C4-2B (cell line): ENCODE data around the gene NSMCE4A.

ENCODE experiments used
- H3K27ac ChIP-seq: fragments of 450-650 bp; 2 replicates; pipeline ENCODE4 v1.5.1; 2017
- ZFX ChIP-seq: fragments of 450-650 bp; IDR thresholded peaks from 2 replicates; pipeline ENCODE4 v1.6.1; 2017
- TF ChIP-seq, protein P1 (sequence below): fragments of 450-650 bp; conservative IDR thresholded peaks from 2 replicates; pipeline ENCODE4 v1.5.1; 2017; ENCODE audit warnings: mild to moderate bottlenecking

NSMCE4A gene

DNA sequence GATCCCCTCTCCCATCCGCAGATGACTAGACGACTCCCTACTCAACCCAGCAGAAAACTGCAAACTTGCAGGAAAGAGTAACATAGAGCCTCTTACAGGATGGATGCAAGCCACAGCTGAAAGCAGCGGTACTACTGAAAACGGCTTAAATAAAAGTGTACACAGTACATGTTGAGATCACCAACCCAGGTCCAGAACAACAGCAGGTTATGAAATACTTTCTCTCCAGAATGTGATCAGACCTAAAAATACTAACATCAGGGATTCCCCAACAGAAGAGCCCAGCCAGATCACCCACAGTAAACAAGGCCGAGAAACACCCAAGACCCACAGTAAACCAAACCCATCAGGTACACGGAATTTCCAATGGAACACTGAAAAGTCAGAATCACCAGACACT lies 60.4 kb downstream of the NSMCE4A start:
- TF ChIP-seq ZFX, result no peak
- TF ChIP-seq, protein P1, sequence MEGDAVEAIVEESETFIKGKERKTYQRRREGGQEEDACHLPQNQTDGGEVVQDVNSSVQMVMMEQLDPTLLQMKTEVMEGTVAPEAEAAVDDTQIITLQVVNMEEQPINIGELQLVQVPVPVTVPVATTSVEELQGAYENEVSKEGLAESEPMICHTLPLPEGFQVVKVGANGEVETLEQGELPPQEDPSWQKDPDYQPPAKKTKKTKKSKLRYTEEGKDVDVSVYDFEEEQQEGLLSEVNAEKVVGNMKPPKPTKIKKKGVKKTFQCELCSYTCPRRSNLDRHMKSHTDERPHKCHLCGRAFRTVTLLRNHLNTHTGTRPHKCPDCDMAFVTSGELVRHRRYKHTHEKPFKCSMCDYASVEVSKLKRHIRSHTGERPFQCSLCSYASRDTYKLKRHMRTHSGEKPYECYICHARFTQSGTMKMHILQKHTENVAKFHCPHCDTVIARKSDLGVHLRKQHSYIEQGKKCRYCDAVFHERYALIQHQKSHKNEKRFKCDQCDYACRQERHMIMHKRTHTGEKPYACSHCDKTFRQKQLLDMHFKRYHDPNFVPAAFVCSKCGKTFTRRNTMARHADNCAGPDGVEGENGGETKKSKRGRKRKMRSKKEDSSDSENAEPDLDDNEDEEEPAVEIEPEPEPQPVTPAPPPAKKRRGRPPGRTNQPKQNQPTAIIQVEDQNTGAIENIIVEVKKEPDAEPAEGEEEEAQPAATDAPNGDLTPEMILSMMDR, result no peak
- no peak overlapping the region for H3K27ac ChIP-seq

DNA sequence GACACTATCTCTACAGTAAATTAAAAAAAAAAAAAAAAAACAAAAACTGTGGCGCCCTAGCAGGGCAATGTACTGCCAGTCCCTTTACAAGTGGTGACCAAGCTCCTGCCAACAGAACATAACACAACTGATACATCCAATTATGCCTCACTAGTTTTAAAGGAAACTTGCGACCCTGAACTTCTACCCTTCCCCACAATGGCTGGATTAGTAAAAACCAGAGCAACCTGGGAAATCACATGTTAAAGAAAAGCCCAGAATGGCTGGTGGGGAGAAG lies 63.7 kb downstream of the NSMCE4A start:
- no peak for TF ChIP-seq ZFX
- TF ChIP-seq, protein P1, result no peak
- peak overlapping the region; percentile 29 for H3K27ac ChIP-seq

DNA sequence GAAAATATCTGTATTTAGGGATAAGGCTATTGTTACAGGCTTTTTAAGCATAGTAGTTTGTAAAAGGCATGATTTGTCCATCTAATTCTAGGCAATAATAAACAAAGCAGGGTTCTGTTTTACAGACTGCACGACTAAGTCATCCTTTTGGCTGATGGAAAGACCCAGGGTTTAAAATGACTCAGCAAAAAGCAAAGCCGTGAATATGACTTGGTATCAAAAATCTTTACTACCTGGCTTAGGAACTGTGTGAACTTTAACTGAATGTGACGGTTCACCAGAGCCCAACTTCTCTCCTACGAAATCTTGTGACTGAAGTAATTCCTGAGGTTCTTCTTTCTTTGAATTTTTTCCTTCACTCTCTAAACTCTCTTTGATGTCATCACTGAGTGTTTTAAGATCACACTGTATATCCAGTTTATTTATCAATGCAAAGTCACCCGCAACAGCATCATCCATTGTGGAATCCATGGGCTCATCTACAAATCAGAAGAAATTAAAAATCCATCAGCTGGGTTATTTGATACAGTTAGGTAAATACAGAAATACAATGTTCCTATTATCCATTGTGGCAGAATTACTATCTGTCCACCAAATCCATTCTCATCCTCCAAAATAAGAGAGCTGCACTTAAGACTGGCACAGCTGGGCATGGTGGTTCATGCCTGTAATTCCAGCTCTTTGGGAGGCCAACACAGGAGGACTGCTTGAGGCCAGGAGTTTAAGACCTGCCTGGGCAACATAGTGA lies 64.2 kb downstream of the NSMCE4A start:
- H3K27ac ChIP-seq, result peak overlapping the region; percentile 29; the same call in 1 of the 2 replicates
- TF ChIP-seq, protein P1, result no peak
- no peak for TF ChIP-seq ZFX
